Measurements from ENCODE around the gene EFNA5. TPM values are rescaled to one million over a fixed set of nuclear protein-coding genes. Genes with fewer than 3 reads are reported as not detected.

Gene EFNA5
- total and polyA plus RNA-seq, 2 of the 8 experiments (the other 6 are each of a cell fraction or from before 2014, with no cell fraction given): 9.6 to 21.8 TPM

GRCh38 chr5:107672211-107673038 lies 1.7 kb upstream of the EFNA5 start (continued):
- TF ChIP-seq POU5F1 (IDR thresholded peaks at IDR 0.05; ENCODE audit: low read depth, low read length) (no peak), NANOG (IDR thresholded peaks at IDR 0.05; ENCODE audit: insufficient read depth, low read depth, low read length, poor library complexity, severe bottlenecking) (no peak), HDAC6 (IDR thresholded peaks at IDR 0.05; ENCODE audit: low read depth, low read length) (no peak), BACH1 (IDR thresholded peaks at IDR 0.05; ENCODE audit: low read length) (peak; percentile 77), MAFK (IDR thresholded peaks at IDR 0.05; ENCODE audit: low read depth, low read length) (peak; percentile 20; the same call in 1 of the 2 replicates), TAF7 (optimal IDR thresholded peaks at IDR 0.05; ENCODE audit: borderline replicate concordance, low read depth, low read length) (no peak), YY1 (IDR thresholded peaks at IDR 0.05; ENCODE audit: low read depth, low read length) (no peak), TAF1 (IDR thresholded peaks at IDR 0.05; ENCODE audit: low read depth, low read length) (peak; percentile 18; the same call in 1 of the 2 replicates), ASH2L (IDR thresholded peaks at IDR 0.05; ENCODE audit: low read length) (peak; percentile 30), TBP (IDR thresholded peaks at IDR 0.05; ENCODE audit: low read depth, low read length) (no peak), POLR2AphosphoS5 (IDR thresholded peaks at IDR 0.05; ENCODE audit: low read depth, low read length) (no peak), E2F6 (IDR thresholded peaks at IDR 0.05) (no peak), ATF3 (IDR thresholded peaks at IDR 0.05; ENCODE audit: insufficient read depth, low read depth, low read length) (no peak), BRCA1 (IDR thresholded peaks at IDR 0.05; ENCODE audit: low read depth, low read length) (no peak), EGR1 (IDR thresholded peaks at IDR 0.05; ENCODE audit: borderline replicate concordance, low read depth, low read length) (no peak), GABPA (IDR thresholded peaks at IDR 0.05; ENCODE audit: borderline replicate concordance, insufficient read depth, low read length) (no peak), RAD21 (IDR thresholded peaks at IDR 0.05 in 1 of 2, conservative IDR thresholded peaks at IDR 0.05 in 1 of 2; ENCODE audit: low read depth in 2 of 2, low read length in 2 of 2) (peak in 1 of 2 experiments; percentile 6; a peak in 1 of 4 replicates), ATF2 (IDR thresholded peaks at IDR 0.05; ENCODE audit: low read length) (no peak), TCF12 (IDR thresholded peaks at IDR 0.05; ENCODE audit: low read depth, low read length) (no peak), PHF8 (conservative IDR thresholded peaks at IDR 0.05; ENCODE audit: low read depth, low read length) (peak; percentile 24; the same call in 1 of the 2 replicates)

Data from H1 (cell line).